Neural progenitor cell (in vitro differentiated cells): ENCODE results near the gene COQ3. TPM values are rescaled to one million over a fixed set of nuclear protein-coding genes. Genes with fewer than 3 reads are reported as not detected.

Source experiments
- DNase-seq: peaks from one replicate; pipeline ENCODE4 v3.0.0-alpha.2; 2016; ENCODE audit warnings: low spot score
- H2AFZ ChIP-seq: fragments of 200-600 bp; sonication (generic); replicated peaks from 2 replicates; pipeline ENCODE4 v1.6.1; 2016; ENCODE audit warnings: antibody characterized with exemption
- H3F3A ChIP-seq: fragments of 200-600 bp; sonication (generic); 2 replicates; pipeline ENCODE4 v1.6.1; 2016; ENCODE audit warnings: antibody characterized with exemption, low read depth
- H3K27ac ChIP-seq: fragments of 200-600 bp; sonication (generic); 2 replicates; pipeline ENCODE4 v1.5.1; 2016; ENCODE audit warnings: mild to moderate bottlenecking
- H3K27me3 ChIP-seq: fragments of 200-600 bp; sonication (generic); 2 replicates; pipeline ENCODE4 v1.6.1; 2016; ENCODE audit warnings: mild to moderate bottlenecking, moderate library complexity
- H3K36me3 ChIP-seq: fragments of 200-600 bp; sonication (generic); 2 replicates; pipeline ENCODE4 v1.5.1; 2016
- H3K4me1 ChIP-seq: fragments of 200-600 bp; sonication (generic); 2 replicates; pipeline ENCODE4 v1.6.1; 2016; ENCODE audit warnings: mixed run types
- H3K4me2 ChIP-seq: fragments of 200-600 bp; sonication (generic); 2 replicates; pipeline ENCODE4 v1.6.1; 2016
- H3K4me3 ChIP-seq: fragments of 200-600 bp; sonication (generic); 2 replicates; pipeline ENCODE4 v1.5.1; 2016
- H3K79me2 ChIP-seq: fragments of 200-600 bp; sonication (generic); 2 replicates; pipeline ENCODE4 v1.6.1; 2016; ENCODE audit warnings: low read depth
- H3K9ac ChIP-seq: fragments of 200-600 bp; sonication (generic); 2 replicates; pipeline ENCODE4 v1.6.1; 2016
- H3K9me3 ChIP-seq: fragments of 200-600 bp; sonication (generic); 2 replicates; pipeline ENCODE4 v1.5.1; 2016; ENCODE audit warnings: low read depth
- H4K20me1 ChIP-seq: fragments of 200-600 bp; sonication (generic); 2 replicates; pipeline ENCODE4 v1.6.1; 2016; ENCODE audit warnings: low read depth
- H3K27ac Mint-ChIP-seq: 3 replicates; pipeline ENCODE4 v1.8.0; 2021; ENCODE audit warnings: mixed read lengths
- H3K27me3 Mint-ChIP-seq: 2 replicates; pipeline ENCODE4 v1.8.0; 2022; ENCODE audit warnings: low read depth, mild to moderate bottlenecking, inconsistent platforms, moderate library complexity, mixed read lengths; ENCODE audit not compliant: insufficient read depth
- H3K36me3 Mint-ChIP-seq: 3 replicates; pipeline ENCODE4 v1.8.0; 2021; ENCODE audit warnings: mixed read lengths
- H3K4me1 Mint-ChIP-seq: 3 replicates; pipeline ENCODE4 v1.8.0; 2021; ENCODE audit warnings: mixed read lengths
- H3K4me3 Mint-ChIP-seq: 3 replicates; pipeline ENCODE4 v1.8.0; 2021; ENCODE audit warnings: mild to moderate bottlenecking, moderate library complexity, mixed read lengths
- H3K9me3 Mint-ChIP-seq: 3 replicates; pipeline ENCODE4 v1.8.0; 2020; ENCODE audit warnings: mixed read lengths
- CTCF ChIP-seq: fragments of 200-600 bp; sonication (generic); IDR thresholded peaks from 2 replicates; pipeline ENCODE4 v1.5.1; 2017; ENCODE audit warnings: antibody characterized with exemption, mild to moderate bottlenecking
- EZH2 ChIP-seq: fragments of 200-600 bp; sonication (generic); IDR thresholded peaks from 2 replicates; pipeline ENCODE4 v1.6.1; 2017; ENCODE audit warnings: antibody characterized with exemption, mild to moderate bottlenecking, moderate library complexity
- EZH2phosphoT487 ChIP-seq: fragments of 200-600 bp; sonication (generic); IDR thresholded peaks from 2 replicates; pipeline ENCODE4 v1.6.1; 2017; ENCODE audit warnings: antibody characterized with exemption
- total RNA-seq: library from RNA; depleted of rRNA; stranded (reverse); fragments of >200 nt; gene quantifications from 2 replicates; pipeline ENCODE4 v1.2.3, GENCODE V29; 2015; ENCODE audit warnings: low replicate concordance

The COQ3 gene
- total RNA-seq, 1 donor from 2014 or later = 16.2 TPM

- no peaks in the 10 kb centered on the region for H3K36me3 Mint-ChIP-seq
- H3K36me3 ChIP-seq = no peaks in the 10 kb centered on the region
- no peaks in the 10 kb centered on the region for H3K9me3 ChIP-seq
- H3K9me3 Mint-ChIP-seq = no peaks in the 10 kb centered on the region
- TF ChIP-seq EZH2 = no peak
- TF ChIP-seq CTCF = no peak
- TF ChIP-seq EZH2phosphoT487 = no peak
- no peak overlapping the region for H3K4me3 ChIP-seq
- no peaks in the 10 kb centered on the region for H4K20me1 ChIP-seq
- peaks cover 4% of the 10 kb centered on the region for H3K27me3 Mint-ChIP-seq
- H3K27ac ChIP-seq = no peak overlapping the region
- H3K4me1 Mint-ChIP-seq = no peaks in the 10 kb centered on the region
- H3K79me2 ChIP-seq = no peaks in the 10 kb centered on the region
- no peaks in the 10 kb centered on the region for H3F3A ChIP-seq
- no peak overlapping the region for H2AFZ ChIP-seq
- H3K4me1 ChIP-seq = no peaks in the 10 kb centered on the region
- H3K27me3 ChIP-seq = no peaks in the 10 kb centered on the region
- no peak overlapping the region for H3K9ac ChIP-seq
- no peak overlapping the region for H3K4me2 ChIP-seq
- H3K27ac Mint-ChIP-seq = no peak overlapping the region
- H3K4me3 Mint-ChIP-seq = no peak overlapping the region
- no peak for DNase-seq
These were observed 31.2 kb downstream of the COQ3 start for GRCh38 chr6:99362678-99363268.

- Histone ChIP-seq H2AFZ (no peak overlapping the region), H4K20me1 (no peaks in the 10 kb centered on the region), H3K36me3 (no peaks in the 10 kb centered on the region), H3K4me2 (no peak overlapping the region), H3K27me3 (no peaks in the 10 kb centered on the region), H3K4me1 (no peaks in the 10 kb centered on the region), H3F3A (no peaks in the 10 kb centered on the region), H3K4me3 (no peak overlapping the region), H3K27ac (no peak overlapping the region), H3K79me2 (no peaks in the 10 kb centered on the region), H3K9ac (no peak overlapping the region), H3K9me3 (no peaks in the 10 kb centered on the region)
- no peaks in the 10 kb centered on the region for H3K4me1 Mint-ChIP-seq
- no peak for TF ChIP-seq CTCF
- TF ChIP-seq EZH2 = no peak
- TF ChIP-seq EZH2phosphoT487 = no peak
- H3K27ac Mint-ChIP-seq = no peak overlapping the region
- peaks cover 6% of the 10 kb centered on the region for H3K27me3 Mint-ChIP-seq
- no peak for DNase-seq
- H3K9me3 Mint-ChIP-seq = no peaks in the 10 kb centered on the region
- H3K36me3 Mint-ChIP-seq = no peaks in the 10 kb centered on the region
- no peak overlapping the region for H3K4me3 Mint-ChIP-seq
These were observed 34.2 kb downstream of the COQ3 start for GRCh38 chr6:99359800-99360199.

GRCh38 chr6:99356641-99357040 lies 37.4 kb downstream of the COQ3 start:
- H3K27me3 Mint-ChIP-seq = peaks cover 10% of the 10 kb centered on the region
- H3K4me1 Mint-ChIP-seq = no peaks in the 10 kb centered on the region
- Histone ChIP-seq H3K4me1 (no peaks in the 10 kb centered on the region), H3K36me3 (no peaks in the 10 kb centered on the region), H3K4me3 (no peak overlapping the region), H3F3A (no peaks in the 10 kb centered on the region), H3K27me3 (no peaks in the 10 kb centered on the region), H4K20me1 (no peaks in the 10 kb centered on the region), H2AFZ (no peak overlapping the region), H3K27ac (no peak overlapping the region), H3K4me2 (no peak overlapping the region), H3K79me2 (no peaks in the 10 kb centered on the region), H3K9me3 (no peaks in the 10 kb centered on the region), H3K9ac (no peak overlapping the region)
- H3K4me3 Mint-ChIP-seq = no peak overlapping the region
- TF ChIP-seq CTCF (no peak), EZH2phosphoT487 (no peak), EZH2 (no peak)
- no peak for DNase-seq
- no peaks in the 10 kb centered on the region for H3K36me3 Mint-ChIP-seq
- no peak overlapping the region for H3K27ac Mint-ChIP-seq
- no peaks in the 10 kb centered on the region for H3K9me3 Mint-ChIP-seq
